Erythroblast (primary cell): Measurements from ENCODE around the gene ZNF574.

ENCODE experiments used
- DNase-seq, 2 experiments: peaks; one replicate each; lab custom pipeline; 2025; lab: John Stamatoyannopoulos, UW
- GATA1 ChIP-seq: IDR thresholded peaks from 2 replicates; pipeline ENCODE4 v1.6.1; 2011; ENCODE audit warnings: low read depth, mild to moderate bottlenecking, control low read depth, low read length, moderate library complexity
- POLR2A ChIP-seq: IDR thresholded peaks from 2 replicates; pipeline ENCODE4 v1.6.1; 2011; ENCODE audit warnings: mild to moderate bottlenecking, low read length

ZNF574 gene

GRCh38 chr19:42080764-42081375 lies 4.9 kb downstream of the ZNF574 start:
- no peak for DNase-seq
- TF ChIP-seq POLR2A (no peak), GATA1 (no peak)

GRCh38 chr19:42081584-42082203 lies 5.7 kb downstream of the ZNF574 start:
- DNase-seq, result peak in 1 of 2 experiments; percentile 17
- TF ChIP-seq POLR2A (no peak), GATA1 (no peak)

GRCh38 chr19:42083537-42083936 lies 7.6 kb downstream of the ZNF574 start:
- DNase-seq, result no peak
- TF ChIP-seq POLR2A (no peak), GATA1 (no peak)

- DNase-seq, result no peak
- no peak for TF ChIP-seq GATA1
- TF ChIP-seq POLR2A, result no peak
These were observed 10.3 kb downstream of the ZNF574 start for GRCh38 chr19:42086188-42086736.

DNA sequence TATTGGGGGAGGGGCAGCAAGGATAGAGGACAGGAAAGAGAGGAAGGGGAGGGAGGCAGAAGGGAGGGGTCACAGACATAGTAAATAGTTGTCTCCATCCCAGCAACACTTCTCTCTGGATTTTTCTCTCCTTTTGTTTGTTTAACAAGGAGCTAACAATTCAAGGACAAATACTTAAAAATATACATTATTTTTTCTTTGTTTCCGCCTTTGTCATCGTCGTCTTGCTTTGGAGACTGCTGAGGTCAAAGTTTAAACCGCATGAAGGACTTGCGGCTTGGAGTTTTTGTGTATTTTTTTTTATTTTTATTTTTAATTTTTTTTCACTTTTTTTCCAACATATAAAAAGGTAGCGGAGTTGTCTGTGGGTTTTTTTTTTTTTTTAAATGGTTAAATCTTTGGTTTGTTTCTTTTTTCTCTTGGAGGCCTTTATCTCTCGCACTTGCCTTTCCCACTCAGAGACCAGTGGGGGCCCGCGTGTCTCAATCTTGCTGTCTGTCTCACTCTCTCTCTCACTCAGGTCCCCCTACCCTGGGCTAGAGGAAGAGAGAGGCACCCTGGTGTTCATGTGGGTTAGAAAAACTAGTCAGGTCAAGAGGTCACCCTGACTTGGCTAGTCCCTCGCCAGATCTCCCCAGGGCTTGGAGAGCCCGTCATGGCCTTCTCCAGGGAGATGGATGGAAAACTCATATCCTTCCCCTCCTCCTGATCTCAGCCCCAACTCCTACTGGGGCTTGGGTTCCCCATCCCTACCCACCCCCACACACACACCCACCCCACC lies 11.0 kb downstream of the ZNF574 start:
- DNase-seq, result no peak
- TF ChIP-seq GATA1 (no peak), POLR2A (no peak)

DNA sequence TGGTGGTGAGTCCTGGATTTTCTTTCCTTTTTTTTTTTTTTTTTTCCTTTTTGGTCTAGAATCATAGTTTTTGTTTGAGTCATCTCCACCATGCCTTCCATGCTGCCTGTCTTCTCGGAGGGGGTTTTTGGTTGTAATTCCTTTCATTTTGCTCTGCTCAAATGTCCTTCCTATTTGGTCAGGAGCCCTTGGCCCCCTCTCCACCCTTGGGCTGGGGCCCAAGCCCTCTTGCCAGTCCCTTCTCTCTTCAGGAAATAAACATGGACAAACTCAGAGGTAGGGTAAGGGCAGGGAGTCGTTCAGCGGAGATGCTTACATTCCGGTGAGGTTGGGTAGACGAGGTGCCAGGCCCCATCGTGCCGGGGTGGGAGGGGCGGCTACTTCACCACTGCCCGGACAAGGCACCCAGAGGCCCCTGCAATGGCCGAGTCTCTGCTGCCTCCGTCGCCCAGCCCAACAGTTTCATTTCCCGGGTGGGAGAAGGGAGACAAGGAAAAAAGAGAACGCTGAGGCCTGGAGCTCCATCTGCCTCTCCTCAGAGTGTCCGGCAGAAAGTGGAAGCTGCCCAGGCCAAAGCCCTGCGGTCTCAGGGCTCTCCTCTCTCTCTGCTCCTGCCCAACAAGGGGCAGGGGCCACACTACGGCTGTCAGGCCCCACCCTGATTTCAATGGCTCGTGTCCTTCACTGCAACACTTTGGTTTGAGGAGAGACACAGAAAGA lies 12.7 kb downstream of the ZNF574 start:
- TF ChIP-seq POLR2A (no peak), GATA1 (no peak)
- DNase-seq, result no peak

DNA sequence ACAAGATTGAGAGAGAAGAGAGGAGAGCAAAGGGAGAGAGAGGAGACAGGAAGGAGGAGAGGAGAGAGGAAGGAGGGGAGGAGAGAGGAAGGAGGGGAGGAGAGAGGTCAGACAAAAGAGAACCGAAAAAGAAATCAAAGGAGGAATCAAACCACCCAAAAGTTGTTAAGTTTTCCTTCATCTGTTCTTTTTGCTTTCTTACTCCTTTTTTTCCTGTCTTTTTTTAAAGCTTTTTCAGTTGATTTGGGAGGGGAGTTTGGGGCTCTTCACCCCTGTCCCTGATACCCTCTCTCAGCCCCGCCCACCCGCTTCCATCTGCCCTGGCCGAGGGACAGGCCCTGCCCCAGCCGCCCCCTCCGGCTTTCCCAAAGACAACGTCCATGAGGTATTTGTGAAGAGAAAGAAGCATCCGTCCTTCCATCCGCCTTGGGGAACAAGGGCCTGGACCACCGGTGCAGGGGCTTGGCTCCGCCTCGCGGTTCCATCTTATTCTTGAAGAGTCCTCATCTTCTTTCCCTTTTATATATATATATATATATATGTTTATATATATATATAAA lies 13.3 kb downstream of the ZNF574 start:
- DNase-seq, result no peak
- TF ChIP-seq GATA1 (no peak), POLR2A (no peak)

DNA sequence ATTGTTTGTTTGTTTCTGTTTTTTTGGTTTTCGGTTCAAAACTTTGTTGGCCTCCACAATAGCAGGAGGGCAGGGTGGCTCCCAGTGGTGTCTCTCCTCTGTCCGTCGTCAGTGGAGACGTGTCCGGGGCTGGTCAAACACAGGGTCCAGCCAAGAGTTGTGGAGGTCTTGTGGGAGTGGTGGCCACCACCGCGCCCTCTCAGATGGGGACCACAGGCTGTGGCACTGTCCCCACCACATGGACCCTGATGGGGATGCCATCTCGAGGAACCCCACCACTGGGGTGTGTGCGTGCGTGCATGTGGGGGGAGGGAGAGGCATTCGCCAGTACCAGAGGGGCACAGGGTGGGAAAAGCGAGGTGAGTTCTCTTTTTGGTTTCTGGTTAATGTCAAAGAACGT lies 13.8 kb downstream of the ZNF574 start:
- TF ChIP-seq GATA1 (no peak), POLR2A (no peak)
- no peak for DNase-seq

- TF ChIP-seq POLR2A, result no peak
- TF ChIP-seq GATA1, result no peak
- DNase-seq, result no peak
These were observed 14.7 kb downstream of the ZNF574 start for GRCh38 chr19:42090672-42091071.

DNA sequence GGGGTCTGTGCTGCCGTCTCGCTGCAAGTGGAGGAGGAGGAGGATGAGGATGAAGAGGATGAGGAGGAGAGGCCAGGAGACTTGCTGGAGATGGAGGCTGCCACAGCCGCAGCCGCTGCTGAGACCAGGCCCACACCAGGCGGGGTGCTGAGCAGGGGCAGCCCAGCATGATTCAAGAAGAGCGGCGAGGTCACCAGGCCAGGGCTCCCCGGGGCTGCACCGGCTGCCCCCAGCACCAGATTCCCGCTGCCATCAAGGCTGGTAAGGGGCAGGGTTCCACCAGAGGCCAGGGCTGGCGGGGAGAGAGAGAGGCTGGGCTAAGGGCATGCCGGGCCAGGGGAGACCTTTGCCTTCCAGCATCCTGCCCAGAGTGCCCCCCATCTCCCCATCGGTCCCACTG lies 15.3 kb downstream of the ZNF574 start:
- no peak for DNase-seq
- TF ChIP-seq GATA1 (no peak), POLR2A (no peak)

- TF ChIP-seq POLR2A (no peak), GATA1 (no peak)
- peak; percentile 45 to 68 for DNase-seq
These were observed 15.8 kb downstream of the ZNF574 start for GRCh38 chr19:42091742-42092141.

DNA sequence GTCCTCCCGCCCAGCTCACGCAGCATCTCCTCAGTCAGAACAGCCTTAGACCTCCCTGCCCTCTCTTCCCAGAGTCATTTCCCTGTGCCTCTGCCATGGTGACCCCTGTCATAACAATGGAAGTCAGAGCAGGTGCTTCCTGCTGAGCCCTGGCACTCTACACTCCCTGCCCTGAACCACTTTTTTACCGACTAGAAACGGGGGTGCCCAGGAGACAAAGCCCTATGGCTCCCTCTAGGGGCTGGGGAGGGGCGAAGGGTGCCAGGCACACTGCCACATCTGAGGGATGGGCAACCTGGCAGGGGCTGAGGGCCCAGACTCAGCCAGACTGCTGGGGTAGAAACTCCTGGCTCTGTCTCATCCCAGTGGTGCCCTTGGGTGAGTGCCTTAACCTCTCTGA lies 16.4 kb downstream of the ZNF574 start:
- peak; percentile 26 to 50 for DNase-seq
- TF ChIP-seq POLR2A, result no peak
- no peak for TF ChIP-seq GATA1

- no peak for DNase-seq
- TF ChIP-seq POLR2A (no peak), GATA1 (no peak)
These were observed 17.5 kb downstream of the ZNF574 start for GRCh38 chr19:42093505-42093904.
